PC-3 (cell line): Measurements from ENCODE around the gene TMEM45A. TPM values are rescaled to one million over a fixed set of nuclear protein-coding genes. Genes with fewer than 3 reads are reported as not detected.
A peak's percentile ranks its signal among the peaks of the same experiment; 100 is the strongest.
"Not testable (repeated sequence)": the region's sequence is repeated elsewhere in the genome, so short reads cannot be mapped to it uniquely, and the experiment has no call there.

Source experiments
- ATAC-seq: fragments of 200-7000 bp; cut with Tn5 transposase; 2 replicates; pipeline ENCODE4 v1.9.1; 2020; ENCODE audit warnings: mild to moderate bottlenecking, moderate library complexity
- BruUV-seq: library from RNA; stranded (reverse); fragments of 400-500 nt; replicated peaks from 2 replicates; lab custom pipeline; 2021; lab: Mats Ljungman, UMichigan
- CTCF ChIA-PET: fragments of 300-600 bp; sonication (Branson Sonifier 250); formaldehyde crosslinking; loops from one replicate; lab custom pipeline; 2022; ENCODE audit warnings: antibody characterized with exemption; lab: Charles Lee
- POLR2A ChIA-PET: fragments of 300-600 bp; sonication (Branson Sonifier 250); formaldehyde crosslinking; loops from one replicate; lab custom pipeline; 2022; ENCODE audit warnings: antibody characterized with exemption; ENCODE audit not compliant: unreplicated experiment; lab: Charles Lee
- DNase-seq: peaks from one replicate; pipeline ENCODE4 v3.0.0-alpha.2; 2015
- H2AFZ ChIP-seq: fragments of 300-600 bp; sonication (generic); 2 replicates; pipeline ENCODE4 v1.6.0; 2016; ENCODE audit warnings: antibody characterized with exemption, low read length
- H3F3A ChIP-seq: fragments of 300-600 bp; sonication (generic); one replicate; pipeline ENCODE4 v1.6.0; 2017; ENCODE audit warnings: antibody characterized with exemption, low read length, control low read depth, mild to moderate bottlenecking; ENCODE audit not compliant: unreplicated experiment
- H3K27ac ChIP-seq: fragments of 300-600 bp; sonication (generic); 2 replicates; pipeline ENCODE4 v1.5.1; 2016; ENCODE audit warnings: mild to moderate bottlenecking, low read length
- H3K27me3 ChIP-seq: fragments of 300-600 bp; sonication (generic); 2 replicates; pipeline ENCODE4 v1.6.1; 2016; ENCODE audit warnings: low read length, mixed read lengths
- H3K36me3 ChIP-seq: fragments of 300-600 bp; sonication (generic); 2 replicates; pipeline ENCODE4 v1.6.1; 2016; ENCODE audit warnings: low read depth, mixed run types, low read length, mixed read lengths
- H3K4me1 ChIP-seq: fragments of 300-600 bp; sonication (generic); 2 replicates; pipeline ENCODE4 v1.5.1; 2016; ENCODE audit warnings: low read length; ENCODE audit not compliant: insufficient read depth
- H3K4me2 ChIP-seq: fragments of 300-600 bp; sonication (generic); 2 replicates; pipeline ENCODE4 v1.6.0; 2016; ENCODE audit warnings: low read length
- H3K4me3 ChIP-seq: fragments of 300-600 bp; sonication (generic); 2 replicates; pipeline ENCODE4 v1.5.1; 2016; ENCODE audit warnings: mild to moderate bottlenecking, low read length, mixed read lengths
- H3K79me2 ChIP-seq: fragments of 300-600 bp; sonication (generic); 2 replicates; pipeline ENCODE4 v1.6.1; 2017; ENCODE audit warnings: low read length, mixed read lengths
- H3K9ac ChIP-seq: fragments of 300-600 bp; sonication (generic); 2 replicates; pipeline ENCODE4 v1.6.0; 2016; ENCODE audit warnings: mild to moderate bottlenecking, low read length
- H3K9me2 ChIP-seq: fragments of 300-600 bp; sonication (generic); replicated peaks from 2 replicates; pipeline ENCODE4 v1.6.1; 2016; ENCODE audit warnings: mixed run types, low read length, mixed read lengths
- H3K9me3 ChIP-seq: fragments of 300-600 bp; sonication (generic); 2 replicates; pipeline ENCODE4 v1.6.1; 2016; ENCODE audit warnings: low read length, mixed read lengths
- H4K20me1 ChIP-seq: fragments of 300-600 bp; sonication (generic); 2 replicates; pipeline ENCODE4 v1.6.1; 2016; ENCODE audit warnings: low read length, mixed read lengths
- EZH2 ChIP-seq: fragments of 300-600 bp; sonication (generic); IDR thresholded peaks from one replicate; pipeline ENCODE4 v1.6.1; 2017; ENCODE audit warnings: antibody characterized with exemption, mild to moderate bottlenecking, low read length; ENCODE audit not compliant: unreplicated experiment
- EZH2phosphoT487 ChIP-seq: fragments of 300-600 bp; sonication (generic); IDR thresholded peaks from 2 replicates; pipeline ENCODE4 v1.6.1; 2018; ENCODE audit warnings: mild to moderate bottlenecking, antibody characterized with exemption, low read length, borderline replicate concordance
- intact Hi-C: fragments of 100-400 bp; cut with micrococcal nuclease; formaldehyde crosslinking; loops from 2 replicates; pipeline ENCODE4 v1.9.0; 2023
- total RNA-seq: library from RNA; depleted of rRNA; stranded (reverse); fragments of >200 nt; gene quantifications from 2 replicates; pipeline ENCODE4 v1.2.3, GENCODE V29; 2014
- TF ChIP-seq, protein P1 (sequence below): fragments of 300-600 bp; sonication (generic); conservative IDR thresholded peaks from 2 replicates; pipeline ENCODE4 v1.5.1; 2017; ENCODE audit warnings: antibody characterized with exemption, low read depth, mild to moderate bottlenecking, low read length

The TMEM45A gene
- total RNA-seq, 1 experiment from 2014 or later = 7.6 TPM

- DNase-seq (no peak), ATAC-seq (no peak)
- no peaks in the 10 kb centered on the region for H3K27me3 ChIP-seq
- TF ChIP-seq EZH2 (no peak), EZH2phosphoT487 (no peak)
- TF ChIP-seq, protein P1, sequence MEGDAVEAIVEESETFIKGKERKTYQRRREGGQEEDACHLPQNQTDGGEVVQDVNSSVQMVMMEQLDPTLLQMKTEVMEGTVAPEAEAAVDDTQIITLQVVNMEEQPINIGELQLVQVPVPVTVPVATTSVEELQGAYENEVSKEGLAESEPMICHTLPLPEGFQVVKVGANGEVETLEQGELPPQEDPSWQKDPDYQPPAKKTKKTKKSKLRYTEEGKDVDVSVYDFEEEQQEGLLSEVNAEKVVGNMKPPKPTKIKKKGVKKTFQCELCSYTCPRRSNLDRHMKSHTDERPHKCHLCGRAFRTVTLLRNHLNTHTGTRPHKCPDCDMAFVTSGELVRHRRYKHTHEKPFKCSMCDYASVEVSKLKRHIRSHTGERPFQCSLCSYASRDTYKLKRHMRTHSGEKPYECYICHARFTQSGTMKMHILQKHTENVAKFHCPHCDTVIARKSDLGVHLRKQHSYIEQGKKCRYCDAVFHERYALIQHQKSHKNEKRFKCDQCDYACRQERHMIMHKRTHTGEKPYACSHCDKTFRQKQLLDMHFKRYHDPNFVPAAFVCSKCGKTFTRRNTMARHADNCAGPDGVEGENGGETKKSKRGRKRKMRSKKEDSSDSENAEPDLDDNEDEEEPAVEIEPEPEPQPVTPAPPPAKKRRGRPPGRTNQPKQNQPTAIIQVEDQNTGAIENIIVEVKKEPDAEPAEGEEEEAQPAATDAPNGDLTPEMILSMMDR = no peak
- H3F3A ChIP-seq = no peaks in the 10 kb centered on the region
- no peaks in the 10 kb centered on the region for H3K36me3 ChIP-seq
- peaks cover 38% of the 10 kb centered on the region for H3K4me1 ChIP-seq
- peak overlapping the region; percentile 23; the same call in 1 of the 2 replicates for H3K4me2 ChIP-seq
- H3K27ac ChIP-seq = peak overlapping the region; percentile 21
- H3K9me2 ChIP-seq = no peaks in the 10 kb centered on the region
- no TSS peak for BruUV-seq
- H4K20me1 ChIP-seq = no peaks in the 10 kb centered on the region
- H3K9me3 ChIP-seq = no peaks in the 10 kb centered on the region
- intact Hi-C loops = no loop called here
- ChIA-PET CTCF (no interaction called here), POLR2A (no interaction called here)
- H3K9ac ChIP-seq = no peak overlapping the region
- no peaks in the 10 kb centered on the region for H3K79me2 ChIP-seq
- no peak overlapping the region for H2AFZ ChIP-seq
- no peak overlapping the region for H3K4me3 ChIP-seq
Measured at GRCh38 chr3:100540791-100541334, 48.4 kb downstream of the TMEM45A start.

GRCh38 chr3:100541428-100541827 lies 49.0 kb downstream of the TMEM45A start:
- H3K36me3 ChIP-seq, H3K79me2 ChIP-seq, H3K9me2 ChIP-seq, CTCF ChIA-PET, intact Hi-C loops, BruUV-seq, H3K4me3 ChIP-seq, H3K27me3 ChIP-seq, H3F3A ChIP-seq, H3K9me3 ChIP-seq, H2AFZ ChIP-seq, H4K20me1 ChIP-seq, H3K9ac ChIP-seq: not testable (repeated sequence)
- H3K4me2 ChIP-seq = peak overlapping the region; percentile 26
- ATAC-seq (peak; percentile 95), DNase-seq (peak; percentile 68)
- H3K27ac ChIP-seq = peak overlapping the region; percentile 27
- H3K4me1 ChIP-seq = peaks cover 33% of the 10 kb centered on the region
- POLR2A ChIA-PET = interaction anchor here (0.7 kb wide), 1 partner anchor 272 kb away, joined by 13 read pairs; no protein-coding TSS in a partner anchor

- DNase-seq (no peak), ATAC-seq (no peak)
- H3K4me2 ChIP-seq = no peak overlapping the region
- CTCF ChIA-PET = no interaction called here
- H3K36me3 ChIP-seq = no peaks in the 10 kb centered on the region
- peaks cover 13% of the 10 kb centered on the region for H3K4me1 ChIP-seq
- H3F3A ChIP-seq = no peaks in the 10 kb centered on the region
- H3K9ac ChIP-seq = no peak overlapping the region
- H3K4me3 ChIP-seq = no peak overlapping the region
- H2AFZ ChIP-seq = no peak overlapping the region
- no peaks in the 10 kb centered on the region for H3K9me2 ChIP-seq
- H3K27me3 ChIP-seq = no peaks in the 10 kb centered on the region
- POLR2A ChIA-PET = no interaction called here
- TF ChIP-seq, protein P1 = no peak
- TF ChIP-seq EZH2 = no peak
- no peak for TF ChIP-seq EZH2phosphoT487
- H3K9me3 ChIP-seq = no peaks in the 10 kb centered on the region
- no TSS peak for BruUV-seq
- intact Hi-C loops = no loop called here
- H3K79me2 ChIP-seq = no peaks in the 10 kb centered on the region
- H3K27ac ChIP-seq = no peak overlapping the region
- no peaks in the 10 kb centered on the region for H4K20me1 ChIP-seq
Measured at GRCh38 chr3:100545371-100545770, 53.0 kb downstream of the TMEM45A start.
